ENCODE measurements around the gene CALR3.
"Not testable (repeated sequence)": the region's sequence is repeated elsewhere in the genome, so short reads cannot be mapped to it uniquely, and the experiment has no call there.

CALR3 gene

DNA sequence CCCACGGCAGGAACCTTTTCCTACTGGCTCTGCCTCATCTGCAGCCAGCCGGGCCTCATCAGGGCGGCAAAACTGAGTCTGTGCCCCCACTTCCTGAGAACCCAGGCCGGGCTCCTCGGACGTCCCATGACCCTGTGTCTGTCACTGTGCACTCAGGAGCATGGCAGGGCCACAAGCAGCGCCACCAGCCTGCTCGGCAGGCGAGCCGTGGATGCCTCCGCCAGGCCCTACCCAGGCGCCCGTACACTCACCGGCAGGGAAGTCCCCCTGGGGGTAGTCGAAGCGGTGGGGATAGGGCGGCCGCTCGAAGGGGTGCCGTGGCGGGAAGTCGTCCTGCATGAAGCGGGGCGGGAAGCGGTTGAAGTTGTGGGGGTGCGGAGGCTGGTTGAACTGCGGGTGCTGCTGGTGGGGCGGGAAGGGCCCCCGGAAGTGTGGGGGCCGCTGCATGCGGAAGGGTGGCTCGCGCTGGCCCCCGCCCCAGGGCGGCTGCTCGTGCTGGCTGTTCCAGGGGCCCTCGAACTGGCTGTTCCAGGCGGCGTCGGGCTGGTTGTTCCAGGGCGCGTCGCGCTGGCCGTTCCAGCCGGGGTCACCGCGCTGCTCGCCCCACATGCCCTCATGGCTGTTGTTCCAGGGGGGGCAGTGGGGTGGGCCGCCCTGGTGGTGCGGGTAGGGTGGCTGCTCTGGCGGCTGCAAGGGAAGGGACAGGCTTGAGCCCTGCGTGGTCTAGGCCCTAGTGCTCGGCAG, 29.2 kb upstream of the CALR3 start:
- no peak for DNase-seq (ENCODE audit: low read depth, low spot score)

DNA sequence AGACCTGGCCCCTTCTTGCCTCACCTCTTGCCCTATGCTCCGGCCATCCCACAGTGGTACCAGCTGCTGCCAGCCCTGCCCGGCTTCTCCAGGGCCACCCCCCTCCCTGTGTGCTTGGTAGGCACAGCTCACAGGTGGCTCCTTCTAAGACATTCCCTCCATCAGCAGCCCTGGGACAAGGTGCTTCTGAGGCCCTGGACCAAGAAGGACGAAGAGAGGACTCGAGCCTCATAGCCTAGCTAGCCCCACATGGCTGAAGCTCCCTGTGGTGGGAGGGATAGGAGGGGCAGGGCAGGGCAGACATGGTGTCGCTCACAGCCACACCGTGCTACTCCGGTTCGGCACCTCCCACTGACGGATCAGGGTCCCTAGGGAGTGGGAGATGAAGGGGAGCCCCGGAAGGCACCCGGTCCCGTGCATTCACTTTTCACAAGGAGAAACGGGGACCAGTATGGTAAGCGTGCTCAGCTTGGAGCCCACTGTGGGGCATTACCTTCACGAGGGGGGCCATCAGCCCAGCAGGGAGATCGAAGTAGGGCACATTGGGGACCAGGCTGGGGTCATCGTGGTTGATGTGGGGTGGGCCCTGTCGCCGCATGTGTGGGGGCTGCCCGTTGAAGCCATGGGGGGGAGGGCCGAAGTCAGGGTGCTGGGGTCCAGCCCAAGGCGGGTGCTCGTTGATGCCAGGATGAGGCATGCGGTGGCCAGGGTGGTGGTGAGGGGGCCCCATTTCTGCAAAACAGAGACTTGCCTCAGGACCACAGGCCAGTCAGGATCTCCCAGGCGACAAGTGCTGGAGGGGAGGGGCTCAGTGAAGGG, 26.8 kb upstream of the CALR3 start:
- DNase-seq (ENCODE audit: low read depth, low spot score) = no peak

DNA sequence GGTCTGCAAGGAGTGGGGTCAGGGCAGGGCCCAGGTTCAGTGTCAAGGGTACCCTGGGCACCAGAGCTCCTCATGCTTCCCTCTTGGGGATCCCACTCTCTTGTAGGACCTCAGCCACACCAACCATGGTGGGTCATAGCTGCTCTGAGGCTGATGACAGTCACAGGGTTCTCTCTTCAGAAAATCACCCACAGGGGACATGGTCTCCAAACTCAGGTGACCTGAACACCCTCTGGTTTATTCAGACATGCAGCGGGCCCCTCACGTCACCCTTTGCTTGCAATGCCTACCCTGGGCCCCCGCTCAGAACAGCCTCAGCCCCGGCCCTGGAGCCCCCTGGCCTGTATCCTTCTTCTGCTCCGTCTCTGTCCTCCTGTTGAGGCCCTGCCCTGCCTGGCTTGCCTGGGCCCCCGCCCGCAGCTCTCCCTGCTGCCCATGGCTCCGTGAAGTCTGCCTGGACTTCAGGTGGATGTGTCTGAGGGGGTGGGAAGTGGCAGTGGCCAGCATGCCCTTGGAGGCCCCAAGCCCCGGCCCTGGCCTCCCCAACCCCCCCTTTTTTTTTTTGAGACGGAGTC, 25.8 kb upstream of the CALR3 start:
- DNase-seq (ENCODE audit: low read depth, low spot score) = no peak

DNA sequence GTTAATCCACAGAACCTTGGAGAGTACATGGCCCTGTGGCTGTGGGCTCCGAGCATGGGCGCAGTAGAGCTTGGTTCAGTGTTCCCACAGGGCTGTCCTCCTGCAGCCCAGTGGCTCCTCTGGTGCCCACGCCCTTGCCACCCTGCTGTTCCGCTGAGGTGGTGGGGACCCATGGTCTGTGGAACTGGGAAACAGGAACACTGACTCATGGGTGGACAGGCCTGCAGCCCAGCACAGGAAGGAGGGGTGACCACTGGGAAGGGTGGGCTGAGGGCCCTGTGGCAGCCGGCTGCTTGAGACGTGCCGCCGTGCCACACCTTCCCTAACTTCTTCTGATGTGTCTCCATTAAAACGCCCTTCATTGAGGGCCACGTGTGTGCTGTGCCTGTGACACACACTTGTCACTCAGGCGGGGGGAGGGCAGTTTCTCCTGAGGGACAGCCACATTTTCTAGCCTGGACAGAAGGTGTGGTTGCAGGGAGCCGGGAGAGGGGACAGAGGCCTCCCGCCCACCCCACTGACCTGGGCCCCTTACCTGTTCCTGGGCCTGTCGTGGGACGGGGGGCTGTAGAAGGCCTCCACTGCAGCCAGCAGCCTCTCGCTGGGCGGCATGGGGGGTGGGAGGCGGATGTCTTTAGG, 25.1 kb upstream of the CALR3 start:
- no peak for DNase-seq (ENCODE audit: low read depth, low spot score)

DNA sequence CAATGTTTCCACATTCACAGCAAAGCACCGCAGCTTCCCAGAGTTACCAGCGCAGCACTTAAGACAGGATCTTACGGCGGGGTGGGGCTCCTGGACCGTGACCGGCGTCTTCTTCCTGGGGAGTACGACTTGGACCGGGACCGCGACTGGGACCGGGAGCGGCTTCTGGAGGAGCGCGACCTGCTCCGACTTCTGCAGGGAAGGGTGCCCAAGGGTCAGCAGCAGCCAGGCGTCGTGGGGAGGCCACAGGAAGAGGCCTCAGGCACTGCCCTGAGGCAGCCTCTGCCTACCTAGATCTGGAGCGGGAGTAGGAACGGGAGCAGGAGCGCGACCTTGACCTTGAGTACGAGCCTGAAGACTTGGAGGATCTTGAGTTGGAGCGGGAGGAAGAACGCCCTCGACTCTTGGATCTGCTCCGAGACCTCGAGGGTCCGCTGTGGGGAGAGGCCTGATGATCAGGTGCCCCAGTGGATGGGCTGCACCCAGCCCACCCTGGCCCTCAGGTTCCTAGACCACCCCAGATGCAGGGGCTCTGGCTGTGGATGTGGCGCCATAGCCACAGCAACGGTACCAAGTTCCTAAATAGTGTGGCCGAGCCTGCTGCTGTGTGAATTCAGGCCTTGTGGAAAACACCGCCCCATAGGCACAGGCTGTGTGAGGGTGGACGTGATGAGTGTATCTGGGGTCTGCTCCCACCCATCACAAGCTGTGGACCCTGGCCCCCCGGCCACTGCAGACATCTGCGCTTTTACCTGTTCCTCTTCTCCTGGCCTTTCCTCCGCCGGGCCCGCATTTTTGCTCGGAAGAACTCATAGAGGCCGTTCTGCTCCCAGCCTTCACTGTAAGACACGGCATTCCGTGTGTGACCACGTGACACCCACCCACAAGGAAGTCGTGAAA, 24.4 kb upstream of the CALR3 start:
- DNase-seq (ENCODE audit: low read depth, low spot score) = no peak

- DNase-seq (ENCODE audit: low read depth, low spot score) = no peak
These were observed 23.3 kb upstream of the CALR3 start for GRCh38 chr19:16519230-16519687.

GRCh38 chr19:16518483-16519229, 22.7 kb upstream of the CALR3 start:
- DNase-seq (ENCODE audit: low read depth, low spot score) = no peak

- DNase-seq (ENCODE audit: low read depth, low spot score) = no peak
These were observed 22.1 kb upstream of the CALR3 start for GRCh38 chr19:16518061-16518460.

- no peak for DNase-seq (ENCODE audit: low read depth, low spot score)
These were observed 21.1 kb upstream of the CALR3 start for GRCh38 chr19:16516923-16517610.

DNA sequence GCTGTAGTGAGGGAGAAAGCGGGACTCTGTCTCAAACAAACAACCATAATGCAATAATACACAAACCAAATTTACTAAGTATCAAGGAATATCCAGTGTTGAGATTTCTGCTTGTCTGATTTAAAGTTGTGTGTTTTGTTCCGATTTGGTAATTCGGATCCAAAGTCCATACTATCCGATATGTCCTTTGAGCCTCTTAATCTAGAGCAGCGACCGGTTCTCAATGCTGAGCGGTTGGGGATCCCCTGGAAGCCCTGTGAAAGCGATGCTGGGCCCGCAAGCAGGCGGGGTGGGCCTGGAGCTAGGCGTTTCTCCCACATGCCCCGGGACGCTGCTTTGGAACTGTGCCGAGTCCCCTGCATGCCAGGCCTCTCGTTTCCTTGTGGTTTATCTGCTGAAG, 20.4 kb upstream of the CALR3 start:
- DNase-seq (ENCODE audit: low read depth, low spot score) = no peak

DNA sequence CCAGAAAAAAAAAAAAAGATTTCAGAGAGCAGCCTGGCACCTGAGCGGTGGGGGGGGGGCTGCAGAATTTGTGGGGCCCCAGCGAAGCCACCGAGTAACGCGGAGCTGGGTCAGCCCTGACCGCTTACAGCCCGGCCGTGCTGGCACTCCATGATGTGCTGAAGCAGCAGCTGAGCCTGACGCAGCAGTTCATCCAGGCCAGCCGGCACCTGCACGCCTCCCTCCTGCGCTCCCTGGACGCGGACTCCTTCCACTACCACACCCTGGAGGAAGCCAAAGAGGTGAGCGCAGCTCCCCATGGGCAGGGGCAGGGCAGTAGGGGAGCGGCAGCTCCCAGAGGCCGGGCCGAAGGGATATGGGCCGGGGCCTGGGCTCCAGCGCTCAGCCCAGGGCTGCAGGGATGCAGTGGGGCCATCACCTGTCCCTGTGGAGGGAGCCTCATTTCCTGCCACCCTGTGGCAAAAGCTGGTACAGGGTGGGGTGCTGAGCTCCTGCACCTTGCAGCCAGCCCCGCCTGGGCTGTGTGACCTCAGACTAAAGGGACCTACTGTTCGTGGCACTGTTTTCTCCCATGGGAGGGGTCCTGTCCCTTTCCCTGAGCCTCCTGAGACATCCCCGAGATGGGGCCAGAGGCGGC, 18.5 kb upstream of the CALR3 start:
- DNase-seq (ENCODE audit: low read depth, low spot score) = no peak

DNA sequence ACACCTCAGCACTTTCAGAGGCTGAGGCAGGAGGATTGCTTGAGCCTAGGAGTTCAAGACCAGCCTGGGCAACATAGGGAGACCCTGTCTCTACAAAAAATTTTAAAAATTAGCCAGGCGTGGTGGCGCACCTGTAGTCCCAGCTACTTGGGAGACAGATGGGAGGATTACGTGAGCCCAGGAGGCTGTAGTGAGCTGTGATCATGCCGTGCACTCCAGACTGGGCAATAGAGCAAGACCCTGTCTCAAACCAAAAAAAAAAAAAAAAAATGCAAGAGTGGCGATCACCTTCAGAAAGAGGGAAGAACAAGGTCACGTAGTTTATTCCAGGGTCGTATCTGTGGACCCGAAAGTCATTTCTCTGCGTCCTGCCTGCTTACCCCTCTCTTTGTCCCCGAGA, 16.6 kb upstream of the CALR3 start:
- DNase-seq (ENCODE audit: low read depth, low spot score) = not testable (repeated sequence)

DNA sequence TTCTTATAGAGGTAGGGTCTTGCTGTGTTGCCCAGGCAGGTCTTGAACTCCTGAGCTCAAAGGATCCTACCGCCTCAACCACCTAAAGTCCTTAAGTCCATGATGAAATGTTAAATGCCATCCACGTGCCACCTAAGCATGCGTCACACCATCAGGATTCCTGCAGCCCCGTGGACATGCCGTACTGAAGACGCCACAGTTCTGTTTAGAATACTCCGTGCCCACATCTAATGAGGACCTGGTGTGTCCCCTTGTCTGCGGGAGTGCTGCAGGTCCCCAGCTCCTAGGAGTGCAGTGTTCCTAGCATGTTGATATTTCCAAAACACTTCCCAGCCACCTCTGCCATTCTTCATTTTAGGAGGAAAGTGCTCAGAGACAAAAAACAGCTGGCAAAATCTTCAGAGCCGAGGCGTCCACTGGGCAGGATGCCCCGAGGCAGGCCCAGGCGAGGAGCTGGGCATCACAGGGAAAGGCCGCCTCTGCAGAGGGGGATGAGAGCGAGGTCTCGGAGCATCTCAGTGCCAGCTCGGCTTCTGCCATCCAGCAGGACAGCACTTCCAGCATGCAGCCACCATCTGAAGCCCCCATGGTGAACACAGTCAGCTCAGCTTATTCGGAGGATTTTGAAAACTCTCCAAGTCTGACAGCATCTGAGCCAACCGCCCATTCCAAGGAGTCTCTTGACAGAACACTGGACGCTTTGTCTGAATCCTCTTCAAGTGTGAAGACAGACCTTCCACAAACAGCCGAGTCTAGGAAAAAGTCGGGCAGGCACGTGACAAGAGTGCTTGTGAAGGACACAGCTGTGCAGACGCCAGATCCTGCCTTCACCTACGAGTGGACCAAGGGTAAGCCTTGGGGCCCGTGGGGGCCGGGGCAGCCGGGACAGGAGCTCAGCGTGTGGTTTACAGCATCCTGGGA, 13.4 kb upstream of the CALR3 start:
- no peak for DNase-seq (ENCODE audit: low read depth, low spot score)

DNA sequence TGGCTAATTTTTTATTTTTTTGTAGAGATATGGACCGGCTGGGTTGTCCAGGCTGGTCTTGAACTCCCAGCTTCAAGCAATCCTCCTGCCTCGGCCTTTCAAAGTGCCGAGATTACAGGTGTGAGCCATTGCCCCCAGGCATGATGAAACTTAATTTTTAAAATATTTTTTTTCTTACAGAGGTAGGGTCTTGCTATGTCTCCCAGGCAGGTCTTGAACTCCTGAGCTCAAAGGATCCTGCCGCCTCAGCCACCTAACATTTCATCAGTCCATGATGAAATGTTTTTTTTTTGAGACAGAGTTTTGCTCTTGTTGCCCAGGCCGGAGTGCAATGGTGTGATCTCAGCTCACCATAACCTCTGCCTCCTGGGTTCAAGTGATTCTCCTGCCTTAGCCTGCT, 12.6 kb upstream of the CALR3 start:
- no peak for DNase-seq (ENCODE audit: low read depth, low spot score)

- DNase-seq (ENCODE audit: low read depth, low spot score) = no peak
These were observed 11.0 kb upstream of the CALR3 start for GRCh38 chr19:16506961-16507360.

DNA sequence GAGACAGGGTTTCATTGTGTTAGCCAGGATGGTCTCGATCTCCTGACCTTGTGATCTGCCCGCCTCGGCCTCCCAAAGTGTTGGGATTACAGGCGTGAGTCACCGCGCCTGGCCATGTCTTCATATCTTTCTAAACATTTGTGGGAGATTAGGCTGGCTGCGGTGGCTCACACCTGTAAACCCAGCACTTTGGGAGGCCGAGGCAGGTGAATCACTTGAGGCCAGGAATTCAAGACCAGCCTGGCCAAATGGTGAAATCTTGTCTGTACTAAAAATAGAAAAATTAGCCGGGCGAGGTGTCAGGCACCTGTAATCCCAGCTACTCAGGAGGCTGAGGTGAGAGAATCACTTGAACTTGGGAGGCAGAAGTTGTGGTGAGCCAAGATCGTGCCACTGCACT, 10.2 kb upstream of the CALR3 start:
- not testable (repeated sequence) for DNase-seq (ENCODE audit: low read depth, low spot score)

DNA sequence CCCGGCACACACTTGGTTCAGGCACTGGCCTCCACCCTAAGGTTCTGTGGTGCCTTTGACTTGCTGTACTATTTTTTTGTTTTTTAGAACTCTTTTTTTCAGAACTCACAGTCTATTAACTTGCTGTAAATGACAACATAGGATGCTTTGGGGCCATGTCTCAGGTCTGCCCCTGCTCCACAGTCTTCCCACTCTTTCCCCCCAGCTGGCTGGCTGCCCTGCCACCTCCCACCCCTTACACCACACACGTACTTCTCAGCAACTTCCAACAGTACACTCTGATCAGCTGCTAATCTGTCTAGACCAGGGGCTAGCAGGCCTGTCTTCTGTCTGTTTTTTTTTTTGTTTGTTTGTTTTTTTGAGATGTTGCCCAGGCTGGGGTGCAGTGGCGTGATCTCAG, 8.3 kb upstream of the CALR3 start:
- no peak for DNase-seq (ENCODE audit: low read depth, low spot score)

DNA sequence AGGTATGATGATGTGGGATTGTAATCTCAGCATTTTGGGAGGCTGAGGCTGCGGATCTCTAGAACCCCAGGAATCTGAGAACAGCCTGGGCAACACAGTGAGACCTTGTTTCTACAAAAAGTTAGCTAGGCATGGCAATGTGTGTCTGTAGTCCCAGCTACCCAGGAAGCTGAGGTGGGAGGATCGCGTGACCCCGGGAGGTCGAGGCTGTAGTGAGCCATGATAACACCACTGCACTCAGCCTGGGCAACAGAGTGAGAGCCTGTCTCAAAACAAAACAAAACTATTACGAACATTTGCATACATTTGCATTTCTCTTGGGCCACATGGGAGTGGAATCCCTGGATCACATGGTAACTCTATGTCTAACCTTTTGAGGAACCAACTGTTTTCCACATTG, 1.9 kb upstream of the CALR3 start:
- DNase-seq (ENCODE audit: low read depth, low spot score) = no peak

Measured in brain pericyte (primary cell).